Ectodermal cell (in vitro differentiated cells): ENCODE results near the gene C1orf21.

ENCODE experiments used
- H3K27ac ChIP-seq: 2 replicates; pipeline ENCODE4 v1.7.0; 2013; ENCODE audit warnings: mild to moderate bottlenecking, low read depth, low read length; ENCODE audit not compliant: insufficient read depth, poor library complexity, severe bottlenecking
- H3K27me3 ChIP-seq: 2 replicates; pipeline ENCODE4 v1.7.0; 2013; ENCODE audit warnings: mild to moderate bottlenecking, low read length; ENCODE audit not compliant: insufficient read depth, control insufficient read depth, poor library complexity, severe bottlenecking
- H3K36me3 ChIP-seq: one replicate; pipeline ENCODE4 v1.7.0; 2013; ENCODE audit warnings: low read length; ENCODE audit not compliant: control insufficient read depth, insufficient read depth
- H3K4me1 ChIP-seq: one replicate; pipeline ENCODE4 v1.7.0; 2013; ENCODE audit warnings: low read length; ENCODE audit not compliant: control insufficient read depth, insufficient read depth
- H3K4me3 ChIP-seq: 2 replicates; pipeline ENCODE4 v1.7.0; 2013; ENCODE audit warnings: low read depth, low read length, control low read depth; ENCODE audit not compliant: insufficient read depth
- H3K9me3 ChIP-seq: 2 replicates; pipeline ENCODE4 v1.7.0; 2013; ENCODE audit warnings: mild to moderate bottlenecking, low read length, moderate library complexity; ENCODE audit not compliant: control insufficient read depth
- WGBS, 2 experiments: methylation state at CpG; one replicate each; pipeline ENCODE4 v1.1.7; 2013; ENCODE audit warnings: missing lambda C conversion rate in 2 of 2; 5-methylcytosine and 5-hydroxymethylcytosine counted together

The C1orf21 gene

GRCh38 chr1:184362876-184363275 lies 24.0 kb upstream of the C1orf21 start:
- WGBS, 2 experiments, result 96% methylated on average over 1 of the region's 1 CpG
- Histone ChIP-seq H3K27ac (no peak overlapping the region), H3K9me3 (no peaks in the 10 kb centered on the region), H3K4me1 (no peaks in the 10 kb centered on the region), H3K27me3 (no peaks in the 10 kb centered on the region), H3K4me3 (no peak overlapping the region), H3K36me3 (no peaks in the 10 kb centered on the region)

DNA sequence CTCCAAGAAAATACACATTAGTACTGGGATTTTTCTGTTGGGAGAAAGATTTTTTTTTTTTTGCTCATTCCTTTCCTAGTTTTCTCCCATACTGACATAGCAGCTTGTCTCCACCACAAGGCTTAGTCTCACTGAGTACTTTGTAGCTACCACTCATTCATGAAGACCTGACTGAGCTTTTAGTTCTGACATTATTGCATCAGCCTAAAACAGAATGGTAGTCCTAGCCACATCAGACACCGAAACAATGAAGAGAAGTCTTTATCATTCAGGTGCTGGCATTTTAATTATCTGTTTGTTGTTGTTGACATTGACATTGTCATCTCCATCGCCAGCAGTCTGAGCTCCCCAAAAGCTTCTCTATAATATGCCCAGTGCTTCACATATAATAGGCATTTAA lies 21.1 kb upstream of the C1orf21 start:
- H3K27ac ChIP-seq, result no peak overlapping the region
- H3K36me3 ChIP-seq, result no peaks in the 10 kb centered on the region
- 97 to 100% methylated on average over 1 to 2 of the region's 2 CpGs for WGBS, 2 experiments
- H3K4me3 ChIP-seq, result no peak overlapping the region
- H3K27me3 ChIP-seq, result no peaks in the 10 kb centered on the region
- no peaks in the 10 kb centered on the region for H3K9me3 ChIP-seq
- H3K4me1 ChIP-seq, result no peaks in the 10 kb centered on the region

- H3K36me3 ChIP-seq, result no peaks in the 10 kb centered on the region
- 93% methylated on average over 11 of the region's 11 CpGs for WGBS, 2 experiments
- H3K27me3 ChIP-seq, result no peaks in the 10 kb centered on the region
- H3K9me3 ChIP-seq, result no peaks in the 10 kb centered on the region
- no peak overlapping the region for H3K4me3 ChIP-seq
- no peaks in the 10 kb centered on the region for H3K4me1 ChIP-seq
- no peak overlapping the region for H3K27ac ChIP-seq
Measured at GRCh38 chr1:184366997-184367396, 19.8 kb upstream of the C1orf21 start.

- Histone ChIP-seq H3K36me3 (no peaks in the 10 kb centered on the region), H3K4me3 (no peak overlapping the region), H3K27ac (no peak overlapping the region), H3K27me3 (no peaks in the 10 kb centered on the region), H3K4me1 (no peaks in the 10 kb centered on the region), H3K9me3 (no peaks in the 10 kb centered on the region)
- 94% methylated on average over 1 of the region's 1 CpG for WGBS, 2 experiments
Measured at GRCh38 chr1:184367427-184368038, 19.3 kb upstream of the C1orf21 start.

DNA sequence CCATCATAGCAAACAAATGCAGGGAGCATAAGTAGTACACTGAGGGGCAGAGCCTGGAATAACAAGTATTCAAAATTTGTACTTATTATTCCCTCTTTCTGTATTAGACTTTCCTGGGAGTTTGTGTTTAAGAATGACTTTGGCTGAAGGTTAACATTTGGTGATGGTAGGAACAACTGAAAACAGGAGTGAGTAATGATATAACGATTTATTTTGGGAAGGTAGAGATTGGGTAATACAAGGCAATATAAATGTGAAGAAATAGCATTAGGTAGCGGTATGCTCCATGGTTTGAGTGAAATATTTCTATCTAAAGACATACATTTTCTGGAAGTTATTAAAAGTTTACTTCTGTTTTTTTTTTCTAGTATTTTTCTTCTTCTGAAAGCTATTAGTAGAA lies 18.5 kb upstream of the C1orf21 start:
- 93 to 95% methylated on average over 1 to 2 of the region's 2 CpGs for WGBS, 2 experiments
- no peak overlapping the region for H3K4me3 ChIP-seq
- no peak overlapping the region for H3K27ac ChIP-seq
- no peaks in the 10 kb centered on the region for H3K9me3 ChIP-seq
- no peaks in the 10 kb centered on the region for H3K4me1 ChIP-seq
- H3K36me3 ChIP-seq, result no peaks in the 10 kb centered on the region
- H3K27me3 ChIP-seq, result no peaks in the 10 kb centered on the region

GRCh38 chr1:184370850-184371249 lies 16.0 kb upstream of the C1orf21 start:
- no peak overlapping the region for H3K4me3 ChIP-seq
- 84 to 85% methylated on average over 4 of the region's 4 CpGs for WGBS, 2 experiments
- H3K27ac ChIP-seq, result no peak overlapping the region
- no peaks in the 10 kb centered on the region for H3K4me1 ChIP-seq
- no peaks in the 10 kb centered on the region for H3K9me3 ChIP-seq
- no peaks in the 10 kb centered on the region for H3K27me3 ChIP-seq
- H3K36me3 ChIP-seq, result no peaks in the 10 kb centered on the region

- Histone ChIP-seq H3K27ac (no peak overlapping the region), H3K27me3 (no peaks in the 10 kb centered on the region), H3K4me1 (no peaks in the 10 kb centered on the region), H3K36me3 (no peaks in the 10 kb centered on the region), H3K4me3 (no peak overlapping the region), H3K9me3 (no peaks in the 10 kb centered on the region)
- 80 to 82% methylated on average over 4 of the region's 4 CpGs for WGBS, 2 experiments
Measured at GRCh38 chr1:184373155-184373554, 13.7 kb upstream of the C1orf21 start.

GRCh38 chr1:184376369-184376768 lies 10.5 kb upstream of the C1orf21 start:
- H3K4me1 ChIP-seq, result no peaks in the 10 kb centered on the region
- H3K27ac ChIP-seq, result no peak overlapping the region
- no peaks in the 10 kb centered on the region for H3K9me3 ChIP-seq
- WGBS, 2 experiments, result 95% methylated on average over 5 of the region's 5 CpGs
- no peaks in the 10 kb centered on the region for H3K36me3 ChIP-seq
- no peak overlapping the region for H3K4me3 ChIP-seq
- no peaks in the 10 kb centered on the region for H3K27me3 ChIP-seq

DNA sequence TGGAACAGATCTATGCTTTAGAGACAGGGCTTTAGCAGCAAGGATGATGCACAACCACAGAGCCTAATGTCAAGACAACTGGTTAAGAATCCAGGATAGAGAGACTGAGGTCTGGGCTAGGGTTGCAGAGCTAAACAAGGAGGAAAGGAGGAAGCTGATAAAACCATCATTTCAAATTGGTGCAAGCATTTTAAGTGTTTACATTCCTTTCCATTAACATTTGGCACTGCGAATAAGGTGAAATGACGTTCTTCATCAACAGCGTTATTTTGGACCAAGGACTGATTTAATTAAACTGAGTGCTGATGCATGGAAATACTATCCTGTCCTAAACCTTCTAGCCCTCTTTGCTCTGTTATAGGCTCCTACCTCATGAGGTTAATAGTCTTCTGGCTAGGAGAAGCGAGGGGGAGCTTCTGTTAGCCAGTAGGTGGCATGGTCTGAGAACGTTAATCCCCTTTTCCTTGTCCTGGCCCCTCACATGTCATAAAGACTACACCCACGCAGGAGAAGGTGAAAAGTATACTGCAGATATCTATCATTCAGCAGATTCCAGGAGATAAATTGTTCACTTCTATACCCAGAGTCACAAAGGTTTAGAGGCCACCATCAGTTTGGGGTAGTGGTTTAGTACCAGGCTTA lies 7.6 kb upstream of the C1orf21 start:
- Histone ChIP-seq H3K27me3 (no peaks in the 10 kb centered on the region), H3K27ac (no peak overlapping the region)
- WGBS, 2 experiments, result 59 to 77% methylated on average over 4 to 6 of the region's 6 CpGs

GRCh38 chr1:184380468-184380867 lies 6.4 kb upstream of the C1orf21 start:
- WGBS, 2 experiments, result 89% methylated on average over 1 of the region's 1 CpG
- Histone ChIP-seq H3K4me3 (no peak overlapping the region), H3K27me3 (no peaks in the 10 kb centered on the region), H3K36me3 (no peaks in the 10 kb centered on the region), H3K27ac (no peak overlapping the region), H3K4me1 (peaks cover 5% of the 10 kb centered on the region), H3K9me3 (no peaks in the 10 kb centered on the region)

More for the DNA sequence above, 7.6 kb upstream of the C1orf21 start:
- Histone ChIP-seq H3K4me1 (peaks cover 5% of the 10 kb centered on the region), H3K9me3 (no peaks in the 10 kb centered on the region), H3K36me3 (no peaks in the 10 kb centered on the region), H3K4me3 (no peak overlapping the region)
